ENCODE results near the gene MYO7A. TPM values are rescaled to one million over a fixed set of nuclear protein-coding genes. Genes with fewer than 3 reads are reported as not detected.

MYO7A gene
- total RNA-seq, 4 donors from 2014 or later = 13.4 to 29.9 (median 18.0) TPM

DNA sequence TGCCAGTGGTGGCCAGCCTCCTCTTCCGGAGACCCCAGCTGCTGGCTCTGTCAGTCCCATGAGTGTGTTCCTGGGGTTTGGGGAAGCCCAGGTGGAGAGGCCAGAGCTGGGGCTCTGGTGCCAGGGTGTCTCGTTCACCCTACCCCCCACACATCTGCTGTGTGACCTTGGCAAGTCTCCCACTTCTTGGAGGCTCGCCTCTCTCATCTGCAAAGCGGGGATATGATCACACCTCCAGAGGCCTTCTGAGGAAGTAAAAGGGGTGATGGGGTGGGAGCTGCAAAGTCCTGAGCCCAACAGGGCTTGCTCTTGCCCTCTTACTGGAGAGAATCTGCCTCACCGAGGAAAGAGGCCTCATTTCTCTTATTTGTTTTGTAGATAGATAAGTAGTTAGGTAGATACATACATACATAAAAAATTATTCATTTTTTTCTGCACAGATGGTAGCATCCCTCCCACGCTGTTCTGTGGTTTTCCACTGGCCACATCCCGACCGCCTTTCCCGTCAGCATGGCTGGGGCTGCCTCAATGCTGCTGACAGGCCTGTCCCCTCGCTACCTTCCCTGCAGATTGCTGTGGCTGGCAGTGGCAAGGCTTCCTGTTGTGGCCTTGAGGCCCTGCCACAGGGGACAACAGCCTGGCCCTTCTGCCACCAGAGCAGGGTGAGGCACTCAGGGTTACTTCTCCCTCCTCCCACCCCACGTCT is 23.9 kb downstream of the MYO7A start:
- no peak for ATAC-seq (ENCODE audit: low FRiP score)
- no peak for DNase-seq (ENCODE audit: low spot score)
- TF ChIP-seq, protein P1, sequence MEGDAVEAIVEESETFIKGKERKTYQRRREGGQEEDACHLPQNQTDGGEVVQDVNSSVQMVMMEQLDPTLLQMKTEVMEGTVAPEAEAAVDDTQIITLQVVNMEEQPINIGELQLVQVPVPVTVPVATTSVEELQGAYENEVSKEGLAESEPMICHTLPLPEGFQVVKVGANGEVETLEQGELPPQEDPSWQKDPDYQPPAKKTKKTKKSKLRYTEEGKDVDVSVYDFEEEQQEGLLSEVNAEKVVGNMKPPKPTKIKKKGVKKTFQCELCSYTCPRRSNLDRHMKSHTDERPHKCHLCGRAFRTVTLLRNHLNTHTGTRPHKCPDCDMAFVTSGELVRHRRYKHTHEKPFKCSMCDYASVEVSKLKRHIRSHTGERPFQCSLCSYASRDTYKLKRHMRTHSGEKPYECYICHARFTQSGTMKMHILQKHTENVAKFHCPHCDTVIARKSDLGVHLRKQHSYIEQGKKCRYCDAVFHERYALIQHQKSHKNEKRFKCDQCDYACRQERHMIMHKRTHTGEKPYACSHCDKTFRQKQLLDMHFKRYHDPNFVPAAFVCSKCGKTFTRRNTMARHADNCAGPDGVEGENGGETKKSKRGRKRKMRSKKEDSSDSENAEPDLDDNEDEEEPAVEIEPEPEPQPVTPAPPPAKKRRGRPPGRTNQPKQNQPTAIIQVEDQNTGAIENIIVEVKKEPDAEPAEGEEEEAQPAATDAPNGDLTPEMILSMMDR (IDR thresholded peaks at IDR 0.05) = no peak

DNA sequence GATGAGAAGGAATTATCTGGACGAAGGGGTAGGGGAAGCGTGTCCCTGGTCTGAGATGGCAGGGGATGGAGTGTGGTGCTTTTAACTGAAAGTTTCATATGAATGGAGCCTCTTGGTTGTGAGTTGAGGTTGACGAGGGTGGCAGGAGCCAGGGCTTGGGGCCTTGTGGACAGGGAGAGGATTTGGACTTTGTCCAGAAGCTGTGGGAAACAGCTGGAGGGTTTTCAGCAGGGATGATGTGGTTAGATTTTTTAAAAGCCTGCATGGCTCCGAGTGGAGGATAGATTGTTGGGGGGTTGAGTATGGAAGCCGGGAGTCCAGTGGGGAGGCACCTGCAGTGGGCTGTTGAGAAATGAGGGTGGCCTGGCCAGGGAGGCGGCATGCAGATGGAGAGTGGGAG is 24.8 kb downstream of the MYO7A start:
- TF ChIP-seq, protein P1 (IDR thresholded peaks at IDR 0.05) = no peak
- ATAC-seq (ENCODE audit: low FRiP score) = no peak
- DNase-seq (ENCODE audit: low spot score) = no peak

DNA sequence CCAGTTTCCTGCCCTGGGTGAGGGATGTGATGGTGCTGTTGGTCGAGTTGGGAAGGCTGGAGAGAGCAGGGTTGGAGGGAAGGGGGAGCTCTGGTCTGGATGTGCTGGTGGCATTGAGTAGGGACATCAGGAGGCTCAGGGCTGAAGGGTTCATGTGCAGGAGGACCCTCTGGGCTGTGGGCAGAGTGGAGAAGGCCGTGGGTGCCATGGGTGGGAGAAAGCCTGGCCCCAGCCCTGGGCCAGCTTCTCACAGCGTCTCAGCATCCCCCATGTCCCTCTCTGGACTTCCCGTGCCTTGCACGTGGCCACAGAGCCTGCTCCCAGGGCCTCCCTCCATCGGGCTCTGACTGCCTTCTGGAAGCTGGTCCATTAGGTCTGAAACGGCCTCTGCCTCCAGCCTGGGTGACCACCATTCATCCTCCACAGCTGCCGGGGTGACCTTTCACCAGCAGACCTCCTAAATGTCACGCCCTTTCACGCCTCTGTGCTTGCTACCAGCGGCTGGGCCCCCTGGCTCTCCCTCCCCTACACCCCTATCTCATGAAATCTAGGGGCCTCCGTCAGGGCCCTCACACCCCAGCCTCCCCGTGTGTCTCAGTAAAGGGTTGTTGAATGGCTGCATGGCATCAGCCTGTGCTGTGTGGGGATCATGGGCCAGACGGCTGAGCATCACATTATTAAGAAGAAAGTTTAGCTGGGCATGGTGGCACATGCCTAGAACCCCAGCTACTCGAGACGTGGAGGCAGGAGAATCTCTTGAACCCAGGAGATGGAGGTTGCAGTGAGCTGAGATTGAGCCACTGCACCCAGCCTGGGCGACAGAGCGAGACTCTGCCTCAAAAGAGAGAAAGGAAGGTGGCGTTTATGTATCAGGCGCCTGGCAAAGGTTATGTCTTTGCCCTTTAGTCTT is 25.5 kb downstream of the MYO7A start:
- ATAC-seq (ENCODE audit: low FRiP score) (no peak), DNase-seq (ENCODE audit: low spot score) (no peak)
- TF ChIP-seq, protein P1 (IDR thresholded peaks at IDR 0.05) = no peak

GRCh38 chr11:77154381-77155081 is 26.5 kb downstream of the MYO7A start:
- ATAC-seq (ENCODE audit: low FRiP score) (no peak), DNase-seq (ENCODE audit: low spot score) (no peak)
- TF ChIP-seq, protein P1 (IDR thresholded peaks at IDR 0.05) = no peak

GRCh38 chr11:77155082-77155475 is 27.0 kb downstream of the MYO7A start:
- TF ChIP-seq, protein P1 (IDR thresholded peaks at IDR 0.05) = no peak
- ATAC-seq (ENCODE audit: low FRiP score) (no peak), DNase-seq (ENCODE audit: low spot score) (no peak)

- TF ChIP-seq, protein P1 (IDR thresholded peaks at IDR 0.05) = no peak
- no peak for DNase-seq (ENCODE audit: low spot score)
- no peak for ATAC-seq (ENCODE audit: low FRiP score)
These were observed 27.6 kb downstream of the MYO7A start for GRCh38 chr11:77155556-77156130.

All from omental fat pad (tissue), 4 donors.